ENCODE data around the gene LSM3.

DNA sequence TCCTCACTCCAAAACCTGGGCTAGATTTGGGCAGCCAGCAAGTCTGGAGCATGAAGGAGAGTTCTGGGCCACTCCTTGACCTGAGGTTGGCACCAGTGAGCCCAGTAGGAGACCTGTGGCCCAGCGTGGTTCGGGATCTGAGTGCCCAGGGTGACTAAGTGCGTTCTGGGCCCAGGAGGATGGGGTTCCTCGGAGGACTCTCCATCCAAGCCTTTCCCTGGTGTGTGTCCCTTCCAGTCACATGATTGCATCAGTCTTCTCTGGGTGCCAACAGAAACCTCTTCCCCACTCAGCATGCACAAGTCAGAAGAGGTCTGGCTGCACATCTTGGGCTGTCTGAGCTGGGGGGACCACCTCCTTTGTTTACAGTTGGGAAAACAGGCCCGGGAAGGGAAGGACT, 38.8 kb upstream of the LSM3 start:
- TF ChIP-seq JUND (IDR thresholded peaks at IDR 0.05) (no peak), SIN3A (IDR thresholded peaks at IDR 0.05; ENCODE audit: low read depth) (no peak), ELF1 (IDR thresholded peaks at IDR 0.05; ENCODE audit: borderline replicate concordance, low read depth) (no peak), POLR2AphosphoS5 (IDR thresholded peaks at IDR 0.05; ENCODE audit: low read depth, low read length) (no peak), EZH2phosphoT487 (IDR thresholded peaks at IDR 0.05; ENCODE audit: borderline replicate concordance) (no peak), YY1 (IDR thresholded peaks at IDR 0.05; ENCODE audit: extremely low read depth, insufficient replicate concordance, low read depth, low read length) (no peak), EZH2 (IDR thresholded peaks at IDR 0.05) (no peak), ZNF274 (IDR thresholded peaks at IDR 0.05; ENCODE audit: low read depth, low read length) (no peak), POLR2A (IDR thresholded peaks at IDR 0.05; ENCODE audit: borderline replicate concordance, extremely low read depth, insufficient read depth, insufficient read length) (no peak), EGR1 (IDR thresholded peaks at IDR 0.05; ENCODE audit: low read depth) (no peak), SRF (IDR thresholded peaks at IDR 0.05; ENCODE audit: low read depth) (no peak)
- TF ChIP-seq, protein P1, sequence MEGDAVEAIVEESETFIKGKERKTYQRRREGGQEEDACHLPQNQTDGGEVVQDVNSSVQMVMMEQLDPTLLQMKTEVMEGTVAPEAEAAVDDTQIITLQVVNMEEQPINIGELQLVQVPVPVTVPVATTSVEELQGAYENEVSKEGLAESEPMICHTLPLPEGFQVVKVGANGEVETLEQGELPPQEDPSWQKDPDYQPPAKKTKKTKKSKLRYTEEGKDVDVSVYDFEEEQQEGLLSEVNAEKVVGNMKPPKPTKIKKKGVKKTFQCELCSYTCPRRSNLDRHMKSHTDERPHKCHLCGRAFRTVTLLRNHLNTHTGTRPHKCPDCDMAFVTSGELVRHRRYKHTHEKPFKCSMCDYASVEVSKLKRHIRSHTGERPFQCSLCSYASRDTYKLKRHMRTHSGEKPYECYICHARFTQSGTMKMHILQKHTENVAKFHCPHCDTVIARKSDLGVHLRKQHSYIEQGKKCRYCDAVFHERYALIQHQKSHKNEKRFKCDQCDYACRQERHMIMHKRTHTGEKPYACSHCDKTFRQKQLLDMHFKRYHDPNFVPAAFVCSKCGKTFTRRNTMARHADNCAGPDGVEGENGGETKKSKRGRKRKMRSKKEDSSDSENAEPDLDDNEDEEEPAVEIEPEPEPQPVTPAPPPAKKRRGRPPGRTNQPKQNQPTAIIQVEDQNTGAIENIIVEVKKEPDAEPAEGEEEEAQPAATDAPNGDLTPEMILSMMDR (IDR thresholded peaks at IDR 0.05 in 2 of 3, conservative IDR thresholded peaks at IDR 0.05 in 1 of 3; ENCODE audit: borderline replicate concordance in 1 of 3, insufficient read depth in 1 of 3, low read depth in 2 of 3, low read length in 2 of 3): no peak
- TF ChIP-seq, protein P2, sequence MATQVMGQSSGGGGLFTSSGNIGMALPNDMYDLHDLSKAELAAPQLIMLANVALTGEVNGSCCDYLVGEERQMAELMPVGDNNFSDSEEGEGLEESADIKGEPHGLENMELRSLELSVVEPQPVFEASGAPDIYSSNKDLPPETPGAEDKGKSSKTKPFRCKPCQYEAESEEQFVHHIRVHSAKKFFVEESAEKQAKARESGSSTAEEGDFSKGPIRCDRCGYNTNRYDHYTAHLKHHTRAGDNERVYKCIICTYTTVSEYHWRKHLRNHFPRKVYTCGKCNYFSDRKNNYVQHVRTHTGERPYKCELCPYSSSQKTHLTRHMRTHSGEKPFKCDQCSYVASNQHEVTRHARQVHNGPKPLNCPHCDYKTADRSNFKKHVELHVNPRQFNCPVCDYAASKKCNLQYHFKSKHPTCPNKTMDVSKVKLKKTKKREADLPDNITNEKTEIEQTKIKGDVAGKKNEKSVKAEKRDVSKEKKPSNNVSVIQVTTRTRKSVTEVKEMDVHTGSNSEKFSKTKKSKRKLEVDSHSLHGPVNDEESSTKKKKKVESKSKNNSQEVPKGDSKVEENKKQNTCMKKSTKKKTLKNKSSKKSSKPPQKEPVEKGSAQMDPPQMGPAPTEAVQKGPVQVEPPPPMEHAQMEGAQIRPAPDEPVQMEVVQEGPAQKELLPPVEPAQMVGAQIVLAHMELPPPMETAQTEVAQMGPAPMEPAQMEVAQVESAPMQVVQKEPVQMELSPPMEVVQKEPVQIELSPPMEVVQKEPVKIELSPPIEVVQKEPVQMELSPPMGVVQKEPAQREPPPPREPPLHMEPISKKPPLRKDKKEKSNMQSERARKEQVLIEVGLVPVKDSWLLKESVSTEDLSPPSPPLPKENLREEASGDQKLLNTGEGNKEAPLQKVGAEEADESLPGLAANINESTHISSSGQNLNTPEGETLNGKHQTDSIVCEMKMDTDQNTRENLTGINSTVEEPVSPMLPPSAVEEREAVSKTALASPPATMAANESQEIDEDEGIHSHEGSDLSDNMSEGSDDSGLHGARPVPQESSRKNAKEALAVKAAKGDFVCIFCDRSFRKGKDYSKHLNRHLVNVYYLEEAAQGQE (IDR thresholded peaks at IDR 0.05; ENCODE audit: low read depth): no peak

Measured in HCT116 (cell line).